K562 (cell line): ENCODE results near the gene LRMDA. TPM values are rescaled to one million over a fixed set of nuclear protein-coding genes. Genes with fewer than 3 reads are reported as not detected.

ENCODE experiments used
- ATAC-seq: fragments of 200-7000 bp; cut with Tn5 transposase; 3 replicates; pipeline ENCODE4 v1.9.1; 2020; ENCODE audit warnings: moderate library complexity
- BruUV-seq: library from RNA; stranded (reverse); fragments of 400-500 nt; replicated peaks from 2 replicates; lab custom pipeline; 2021; lab: Mats Ljungman, UMichigan
- CTCF ChIA-PET: fragments of 300-600 bp; formaldehyde crosslinking; extraction: SDS; loops from one replicate; lab custom pipeline; 2021; ENCODE audit warnings: low intra/inter-chr PET ratio; lab: Yijun Ruan, JAX
- POLR2A ChIA-PET: fragments of 300-600, 350-650 bp; sonication (Branson Sonifier 250); formaldehyde crosslinking; extraction: SDS; loops from one replicate; lab custom pipeline; 2021; ENCODE audit warnings: antibody characterized with exemption, inconsistent platforms; lab: Yijun Ruan, JAX
- DNase-seq, 4 experiments: peaks; one replicate each; pipeline versions ENCODE4 v3.0.0 to v3.0.0-alpha.2; 2011 to 2018; ENCODE audit warnings: low spot score in 3 of 4, mixed read lengths in 3 of 4; ENCODE audit errors: extremely low read depth in 1 of 4
- FAIRE-seq: peaks from 2 replicates; lab custom pipeline; 2011; peaks lifted over from hg19 to GRCh38; lab: Jason Lieb, UNC
- H2AFZ ChIP-seq: 2 replicates; pipeline ENCODE4 v1.6.0; 2011; ENCODE audit warnings: low read depth, low read length, control low read depth, inconsistent platforms
- H3K27ac ChIP-seq: fragments of 200-600 bp; 3 replicates; pipeline ENCODE4 v1.8.0; 2011; ENCODE audit warnings: low read depth, mild to moderate bottlenecking, control low read depth, inconsistent platforms, low read length, moderate library complexity, mixed read lengths; ENCODE audit errors: extremely low read depth
- H3K27me3 ChIP-seq, 2 experiments: fragments of 300-600 bp in 1 of 2; 2 replicates in 1 of 2; 3 replicates in 1 of 2; pipeline versions ENCODE4 v1.6.0 to v1.8.0; 2011; ENCODE audit warnings: inconsistent platforms in 2 of 2, low read length in 2 of 2, mild to moderate bottlenecking in 1 of 2, mixed read lengths in 1 of 2, moderate library complexity in 1 of 2; ENCODE audit not compliant: control insufficient read depth in 2 of 2, insufficient read depth in 2 of 2
- H3K36me3 ChIP-seq: fragments of 300-600 bp; 3 replicates; pipeline ENCODE4 v1.8.0; 2011; ENCODE audit warnings: mild to moderate bottlenecking, low read length, inconsistent platforms; ENCODE audit not compliant: control insufficient read depth, insufficient read depth
- H3K4me1 ChIP-seq, 2 experiments: fragments of 200-600 bp in 1 of 2; replicated peaks in 1 of 2; 2 replicates in 1 of 2; 3 replicates in 1 of 2; pipeline versions ENCODE4 v1.5.1 to v1.8.0; 2011; ENCODE audit warnings: inconsistent platforms in 2 of 2, low read length in 2 of 2, mild to moderate bottlenecking in 1 of 2, mixed read lengths in 1 of 2, moderate library complexity in 1 of 2; ENCODE audit not compliant: control insufficient read depth in 2 of 2, insufficient read depth in 2 of 2
- H3K4me2 ChIP-seq: 2 replicates; pipeline ENCODE4 v1.6.1; 2011; ENCODE audit warnings: low read length, control low read depth, inconsistent platforms, mixed read lengths; ENCODE audit not compliant: insufficient read depth
- H3K4me3 ChIP-seq: fragments of 200-600 bp; sonication (generic), shearing (Covaris generic); 2 replicates; pipeline ENCODE4 v1.5.1; 2016; ENCODE audit warnings: control low read depth, inconsistent platforms
- H3K79me2 ChIP-seq: fragments of 200-600 bp; 3 replicates; pipeline ENCODE4 v1.8.0; 2011; ENCODE audit warnings: low read length, inconsistent platforms; ENCODE audit not compliant: control insufficient read depth, insufficient read depth
- H3K9ac ChIP-seq, 2 experiments: 2 replicates each; pipeline versions ENCODE4 v1.6.0 to v1.6.1; 2011; ENCODE audit warnings: low read depth in 2 of 2, low read length in 2 of 2, control low read depth in 1 of 2, inconsistent platforms in 1 of 2, mild to moderate bottlenecking in 1 of 2, mixed read lengths in 1 of 2; ENCODE audit not compliant: insufficient read depth in 1 of 2
- H3K9me1 ChIP-seq: one replicate; pipeline ENCODE4 v1.6.0; 2011; ENCODE audit warnings: inconsistent platforms, mild to moderate bottlenecking, low read length, moderate library complexity; ENCODE audit not compliant: control insufficient read depth, insufficient read depth
- H3K9me3 ChIP-seq: replicated peaks from 2 replicates; pipeline ENCODE4 v1.5.1; 2011; ENCODE audit warnings: low read depth, low read length, inconsistent platforms; ENCODE audit not compliant: control insufficient read depth, insufficient read depth
- H4K20me1 ChIP-seq: replicated peaks from 2 replicates; pipeline ENCODE4 v1.6.1; 2011; ENCODE audit warnings: low read length, inconsistent platforms, mixed read lengths; ENCODE audit not compliant: control insufficient read depth, insufficient read depth
- BRF1 ChIP-seq: IDR thresholded peaks from 3 replicates; pipeline ENCODE4 v1.6.1; 2011; ENCODE audit warnings: borderline replicate concordance, mild to moderate bottlenecking; ENCODE audit not compliant: insufficient read length; ENCODE audit errors: extremely low read depth
- DPF2 ChIP-seq: fragments of 450-650 bp; IDR thresholded peaks from 2 replicates; pipeline ENCODE4 v1.6.1; 2016
- GATA2 ChIP-seq: sonication (generic); formaldehyde crosslinking; IDR thresholded peaks from 2 replicates; pipeline ENCODE4 v1.4.0; 2020; ENCODE audit warnings: mild to moderate bottlenecking, missing genetic modification reagents
- HNRNPK ChIP-seq: fragments of 200-400 bp; formaldehyde crosslinking; IDR thresholded peaks from one replicate; pipeline ENCODE4 v1.6.1; 2018; ENCODE audit warnings: mild to moderate bottlenecking, low read depth, low read length; ENCODE audit not compliant: poor library complexity, severe bottlenecking
- KAT8 ChIP-seq: fragments of 450-650 bp; IDR thresholded peaks from 2 replicates; pipeline ENCODE4 v1.6.1; 2016; ENCODE audit warnings: low read depth, mild to moderate bottlenecking
- POLR2AphosphoS2 ChIP-seq: IDR thresholded peaks from 2 replicates; pipeline ENCODE4 v1.6.1; 2012; ENCODE audit warnings: low read length, improper control_type of control experiment
- PTBP1 ChIP-seq: fragments of 200-400 bp; formaldehyde crosslinking; IDR thresholded peaks from 2 replicates; pipeline ENCODE4 v1.6.1; 2017; ENCODE audit warnings: low read depth, low read length
- RAD21 ChIP-seq, 2 experiments: fragments of 250-450 bp in 1 of 2; fragments of 450-650 bp in 1 of 2; sonication (Bioruptor Pico) in 1 of 2; formaldehyde crosslinking in 1 of 2; IDR thresholded peaks in 1 of 2; conservative IDR thresholded peaks in 1 of 2; 2 replicates each; pipeline versions ENCODE4 v1.4.0 to v1.8.0; 2020 to 2022; ENCODE audit warnings: mild to moderate bottlenecking in 2 of 2, moderate library complexity in 1 of 2
- SMARCA5 ChIP-seq: fragments of 450-650 bp; IDR thresholded peaks from 2 replicates; pipeline ENCODE4 v1.6.1; 2016
- TSC22D4 ChIP-seq: fragments of 450-650 bp; IDR thresholded peaks from 2 replicates; pipeline ENCODE4 v1.6.1; 2016; ENCODE audit warnings: missing genetic modification characterization, missing biosample characterization, control low read depth
- XRCC4 ChIP-seq: IDR thresholded peaks from one replicate; pipeline ENCODE4 v1.6.1; 2011; ENCODE audit not compliant: insufficient read depth, insufficient read length; ENCODE audit errors: extremely low read depth
- YBX1 ChIP-seq: fragments of 450-650 bp; IDR thresholded peaks from 2 replicates; pipeline ENCODE4 v1.7.1; 2016; ENCODE audit warnings: mild to moderate bottlenecking
- ZNF146 ChIP-seq: IDR thresholded peaks from one replicate; pipeline ENCODE4 v1.6.1; 2018; ENCODE audit warnings: missing compliant biosample characterization; ENCODE audit not compliant: unreplicated experiment
- ZNF224 ChIP-seq: sonication (generic); formaldehyde crosslinking; IDR thresholded peaks from 2 replicates; pipeline ENCODE4 v1.8.0; 2022; ENCODE audit warnings: mild to moderate bottlenecking, missing genetic modification reagents
- ZNF239 ChIP-seq: fragments of 250-450 bp; sonication (Bioruptor Pico); IDR thresholded peaks from 2 replicates; pipeline ENCODE4 v1.4.0; 2020; ENCODE audit warnings: mild to moderate bottlenecking
- ZNF586 ChIP-seq: fragments of 450-650 bp; formaldehyde crosslinking; conservative IDR thresholded peaks from 2 replicates; pipeline ENCODE4 v1.4.0; 2020; ENCODE audit warnings: mild to moderate bottlenecking, moderate library complexity
- WGBS: fragments of 100-300 bp; shearing (Covaris generic); methylation state at CpG from one replicate; pipeline ENCODE4 v1.1.6; 2016; ENCODE audit warnings: low coverage, mixed read lengths; ENCODE audit not compliant: insufficient coverage; ENCODE audit errors: missing lambda C conversion rate; 5-methylcytosine and 5-hydroxymethylcytosine counted together
- in situ Hi-C: fragments of 300-500 bp; cut with MboI; formaldehyde crosslinking; loops from 4 replicates; pipeline ENCODE4 v1.15.0; 2018; ENCODE audit warnings: inconsistent platforms, mixed read lengths
- intact Hi-C: fragments of 100-400 bp; cut with micrococcal nuclease; formaldehyde crosslinking; loops from 2 replicates; pipeline ENCODE4 v1.14.2; 2022
- polyA plus RNA-seq, 8 experiments: library from polyadenylated mRNA; depleted of rRNA in 4 of 8; stranded (reverse) in 5 of 8; unstranded in 3 of 8; fragments of >200 nt; fragmentation: Nextera tagmentation in 2 of 8; fragmentation: Illumina TruSeq in 1 of 8; extraction: Ambion mirVana in 2 of 8; extraction: Trizol in 1 of 8; gene quantifications; 2 replicates each; pipeline versions ENCODE4 v1.2.1 to v1.2.3, GENCODE V29; 2011 to 2014; ENCODE audit warnings: inconsistent platforms in 1 of 8, missing spikeins in 1 of 8
- total RNA-seq, 7 experiments: library from RNA; depleted of rRNA in 6 of 7; stranded (reverse); fragments of >200 nt in 6 of 7; fragmentation: Illumina TruSeq in 2 of 7; extraction: Trizol in 2 of 7; gene quantifications; 2 replicates each; pipeline versions ENCODE4 v1.2.1 to v1.2.3, GENCODE V29; 2011 to 2021; ENCODE audit warnings: low replicate concordance in 1 of 7
- TF ChIP-seq, protein P1 (sequence below), 2 experiments: fragments of 450-650 bp; conservative IDR thresholded peaks; 2 replicates each; pipeline ENCODE4 v1.6.1; 2017; ENCODE audit warnings: mild to moderate bottlenecking in 2 of 2, moderate library complexity in 2 of 2

The LRMDA gene
- total and polyA plus RNA-seq, 9 of the 15 experiments (the other 6 are each of a cell fraction or from before 2014, with no cell fraction given): 0.25 TPM; not detected in 8

DNA sequence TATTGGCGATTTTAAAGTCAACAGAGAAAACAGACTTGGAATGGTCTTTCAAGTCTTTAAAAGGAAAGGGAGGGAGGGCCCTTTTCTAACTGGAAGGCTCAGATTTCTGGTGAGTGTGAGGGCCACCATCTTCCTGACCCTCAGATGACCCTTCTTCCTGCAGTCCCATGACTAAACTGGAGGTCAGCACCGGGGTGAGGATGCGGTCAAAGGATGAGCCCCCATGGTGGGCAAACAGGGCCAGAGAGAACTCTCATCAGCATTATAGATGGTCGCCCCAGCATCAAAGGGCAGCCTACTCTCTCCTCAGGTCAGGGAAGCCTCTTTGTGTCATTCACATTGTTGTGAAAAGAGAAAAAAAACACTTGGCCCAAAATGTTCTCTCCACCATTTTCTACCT is 219.2 kb downstream of the LRMDA start:
- no TSS peak for BruUV-seq
- no peaks in the 10 kb centered on the region for H3K36me3 ChIP-seq
- in situ Hi-C loops: no loop called here
- no peak for FAIRE-seq
- no peaks in the 10 kb centered on the region for H3K9me3 ChIP-seq
- H3K79me2 ChIP-seq: no peaks in the 10 kb centered on the region
- H3K27me3 ChIP-seq: no peaks in the 10 kb centered on the region
- H3K9me1 ChIP-seq: no peaks in the 10 kb centered on the region
- ChIA-PET POLR2A (interaction anchor here (0.8 kb wide), 1 partner anchor 13 kb away, joined by 3 read pairs; no protein-coding TSS in a partner anchor), CTCF (no interaction called here)
- WGBS: 0% methylated on average over 4 of the region's 4 CpGs
- no peaks in the 10 kb centered on the region; a peak in 1 of 5 replicates for H3K4me1 ChIP-seq
- ATAC-seq: no peak
- no peak overlapping the region for H3K9ac ChIP-seq
- H4K20me1 ChIP-seq: no peaks in the 10 kb centered on the region
- no peak for DNase-seq
- intact Hi-C loops: no loop called here
- no peak overlapping the region for H3K27ac ChIP-seq
- TF ChIP-seq TSC22D4 (tag): no peak
- no peak for TF ChIP-seq ZNF239 (CRISPR knock-in tag)
- no peak for TF ChIP-seq KAT8
- no peak for TF ChIP-seq ZNF586 (CRISPR knock-in tag)
- no peak for TF ChIP-seq ZNF224 (CRISPR knock-in tag)
- TF ChIP-seq YBX1: no peak
- TF ChIP-seq SMARCA5: no peak
- no peak for TF ChIP-seq HNRNPK
- no peak overlapping the region for H3K4me2 ChIP-seq
- no peak overlapping the region for H3K4me3 ChIP-seq
- H2AFZ ChIP-seq: no peak overlapping the region

DNA sequence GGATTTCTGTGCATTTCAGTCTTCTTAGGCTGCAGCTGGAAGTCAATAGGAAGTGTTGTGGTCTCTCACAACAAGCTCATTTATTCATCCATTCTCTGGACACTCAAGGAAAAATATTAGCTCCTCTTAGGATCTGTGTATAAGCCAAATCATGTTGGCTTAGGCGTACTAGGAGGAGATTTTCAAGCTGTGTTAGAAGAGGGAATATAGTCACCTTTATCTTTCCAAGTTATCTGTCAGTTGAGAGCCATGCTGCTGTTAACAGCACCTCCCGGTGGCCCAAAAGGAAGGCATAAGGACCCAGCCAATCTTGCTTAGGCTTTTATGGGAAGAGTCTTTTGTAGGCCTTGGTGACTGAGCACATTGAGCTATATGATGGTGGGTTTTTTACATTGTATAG is 220.0 kb downstream of the LRMDA start:
- WGBS: 0% methylated on average over 2 of the region's 2 CpGs
- Histone ChIP-seq H4K20me1 (no peaks in the 10 kb centered on the region), H3K27me3 (no peaks in the 10 kb centered on the region), H3K36me3 (no peaks in the 10 kb centered on the region), H3K79me2 (no peaks in the 10 kb centered on the region), H3K4me3 (no peak overlapping the region), H3K27ac (no peak overlapping the region), H3K4me2 (no peak overlapping the region), H3K9ac (no peak overlapping the region), H3K9me3 (no peaks in the 10 kb centered on the region), H2AFZ (no peak overlapping the region), H3K9me1 (no peaks in the 10 kb centered on the region), H3K4me1 (no peaks in the 10 kb centered on the region; a peak in 1 of 5 replicates)
- POLR2A ChIA-PET: interaction anchor here (0.8 kb wide), 1 partner anchor 12 kb away, joined by 3 read pairs; no protein-coding TSS in a partner anchor
- no peak for ATAC-seq
- intact Hi-C loops: no loop called here
- in situ Hi-C loops: no loop called here
- FAIRE-seq: no peak
- CTCF ChIA-PET: no interaction called here
- DNase-seq: no peak
- TF ChIP-seq PTBP1 (no peak), RAD21 (CRISPR knock-in tag; conservative IDR thresholded peaks at IDR 0.05 in 1 of 2, IDR thresholded peaks at IDR 0.05 in 1 of 2) (peak; percentile 15 to 20; a peak in 1 of 4 replicates), BRF1 (no peak), GATA2 (CRISPR knock-in tag) (no peak), XRCC4 (no peak), POLR2AphosphoS2 (no peak), DPF2 (no peak), ZNF146 (no peak)
- TF ChIP-seq, protein P1, sequence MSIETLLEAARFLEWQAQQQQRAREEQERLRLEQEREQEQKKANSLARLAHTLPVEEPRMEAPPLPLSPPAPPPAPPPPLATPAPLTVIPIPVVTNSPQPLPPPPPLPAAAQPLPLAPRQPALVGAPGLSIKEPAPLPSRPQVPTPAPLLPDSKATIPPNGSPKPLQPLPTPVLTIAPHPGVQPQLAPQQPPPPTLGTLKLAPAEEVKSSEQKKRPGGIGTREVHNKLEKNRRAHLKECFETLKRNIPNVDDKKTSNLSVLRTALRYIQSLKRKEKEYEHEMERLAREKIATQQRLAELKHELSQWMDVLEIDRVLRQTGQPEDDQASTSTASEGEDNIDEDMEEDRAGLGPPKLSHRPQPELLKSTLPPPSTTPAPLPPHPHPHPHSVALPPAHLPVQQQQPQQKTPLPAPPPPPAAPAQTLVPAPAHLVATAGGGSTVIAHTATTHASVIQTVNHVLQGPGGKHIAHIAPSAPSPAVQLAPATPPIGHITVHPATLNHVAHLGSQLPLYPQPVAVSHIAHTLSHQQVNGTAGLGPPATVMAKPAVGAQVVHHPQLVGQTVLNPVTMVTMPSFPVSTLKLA (conservative IDR thresholded peaks at IDR 0.05): no peak
- no TSS peak for BruUV-seq
